Astrocyte (in vitro differentiated cells and primary cell): Measurements from ENCODE around the gene RAB37. TPM values are rescaled to one million over a fixed set of nuclear protein-coding genes. Genes with fewer than 3 reads are reported as not detected.

Experiments
- DNase-seq: peaks from one replicate; pipeline ENCODE4 v3.0.0-alpha.2; 2010; ENCODE audit warnings: low read depth
- FAIRE-seq: peaks from 2 replicates; lab custom pipeline; 2011; peaks lifted over from hg19 to GRCh38; lab: Jason Lieb, UNC
- H2AFZ ChIP-seq: 2 replicates; pipeline ENCODE4 v1.6.0; 2012; ENCODE audit warnings: low read depth, low read length, inconsistent platforms
- H3K27ac ChIP-seq: 2 replicates; pipeline ENCODE4 v1.5.1; 2011; ENCODE audit warnings: low read depth, low read length, inconsistent platforms
- H3K27me3 ChIP-seq: 2 replicates; pipeline ENCODE4 v1.6.0; 2011; ENCODE audit warnings: low read length, inconsistent platforms; ENCODE audit not compliant: insufficient read depth
- H3K36me3 ChIP-seq: 2 replicates; pipeline ENCODE4 v1.5.1; 2011; ENCODE audit warnings: low read length, inconsistent platforms; ENCODE audit not compliant: insufficient read depth
- H3K4me1 ChIP-seq: 2 replicates; pipeline ENCODE4 v1.5.1; 2011; ENCODE audit warnings: low read length, inconsistent platforms; ENCODE audit not compliant: insufficient read depth
- H3K4me2 ChIP-seq: 2 replicates; pipeline ENCODE4 v1.6.0; 2012; ENCODE audit warnings: low read length, inconsistent platforms
- H3K4me3 ChIP-seq: 2 replicates; pipeline ENCODE4 v1.5.1; 2011; ENCODE audit warnings: low read depth, mild to moderate bottlenecking, low read length, inconsistent platforms; ENCODE audit not compliant: insufficient read depth
- H3K79me2 ChIP-seq: 2 replicates; pipeline ENCODE4 v1.6.0; 2012; ENCODE audit warnings: mild to moderate bottlenecking, low read length, inconsistent platforms; ENCODE audit not compliant: insufficient read depth
- H3K9ac ChIP-seq: 2 replicates; pipeline ENCODE4 v1.6.0; 2012; ENCODE audit warnings: mild to moderate bottlenecking, low read length, inconsistent platforms
- H3K9me3 ChIP-seq: 2 replicates; pipeline ENCODE4 v1.5.1; 2012; ENCODE audit warnings: low read depth, mild to moderate bottlenecking, low read length, inconsistent platforms; ENCODE audit not compliant: insufficient read depth
- H4K20me1 ChIP-seq: 2 replicates; pipeline ENCODE4 v1.6.0; 2012; ENCODE audit warnings: low read length, inconsistent platforms; ENCODE audit not compliant: insufficient read depth
- H3K27ac Mint-ChIP-seq: one replicate; pipeline ENCODE4 v1.8.0; 2021; ENCODE audit warnings: mild to moderate bottlenecking, mixed read lengths; ENCODE audit not compliant: unreplicated experiment
- H3K27me3 Mint-ChIP-seq: one replicate; pipeline ENCODE4 v1.8.0; 2021; ENCODE audit warnings: low read depth, mixed read lengths; ENCODE audit not compliant: unreplicated experiment
- H3K36me3 Mint-ChIP-seq: one replicate; pipeline ENCODE4 v1.8.0; 2021; ENCODE audit warnings: low read depth, mixed read lengths; ENCODE audit not compliant: unreplicated experiment
- H3K4me1 Mint-ChIP-seq: one replicate; pipeline ENCODE4 v1.8.0; 2021; ENCODE audit warnings: low read depth, mixed read lengths; ENCODE audit not compliant: unreplicated experiment
- H3K4me3 Mint-ChIP-seq: one replicate; pipeline ENCODE4 v1.8.0; 2021; ENCODE audit warnings: mild to moderate bottlenecking, moderate library complexity, mixed read lengths; ENCODE audit not compliant: unreplicated experiment
- H3K9me3 Mint-ChIP-seq: one replicate; pipeline ENCODE4 v1.8.0; 2021; ENCODE audit warnings: mild to moderate bottlenecking, mixed read lengths; ENCODE audit not compliant: unreplicated experiment
- CTCF ChIP-seq: IDR thresholded peaks from 2 replicates; pipeline ENCODE4 v1.5.1; 2011; ENCODE audit warnings: low read depth, mild to moderate bottlenecking, inconsistent platforms, low read length, moderate library complexity; ENCODE audit not compliant: insufficient read depth
- EZH2 ChIP-seq: IDR thresholded peaks from 2 replicates; pipeline ENCODE4 v1.6.1; 2012; ENCODE audit warnings: mild to moderate bottlenecking, low read length, inconsistent platforms; ENCODE audit not compliant: insufficient read depth
- total RNA-seq: library from RNA; stranded (reverse); gene quantifications from 2 replicates; pipeline ENCODE4 v1.2.1, GENCODE V29; 2021

Gene RAB37
- total RNA-seq, 1 donor from 2014 or later, result 0.77 TPM

GRCh38 chr17:74784125-74784810, 47.2 kb downstream of the RAB37 start:
- Mint-ChIP-seq H3K4me3 (no peak overlapping the region), H3K9me3 (no peaks in the 10 kb centered on the region), H3K36me3 (peaks cover 21% of the 10 kb centered on the region), H3K4me1 (peaks cover under 1% of the 10 kb centered on the region), H3K27me3 (no peaks in the 10 kb centered on the region), H3K27ac (peak overlapping the region; percentile 11)
- Histone ChIP-seq H2AFZ (no peak overlapping the region), H4K20me1 (peaks cover 70% of the 10 kb centered on the region), H3K36me3 (peaks cover 4% of the 10 kb centered on the region), H3K4me3 (no peak overlapping the region), H3K27me3 (no peaks in the 10 kb centered on the region), H3K4me1 (no peaks in the 10 kb centered on the region), H3K27ac (no peak overlapping the region), H3K79me2 (peaks cover 9% of the 10 kb centered on the region), H3K4me2 (no peak overlapping the region), H3K9ac (no peak overlapping the region), H3K9me3 (no peaks in the 10 kb centered on the region)
- no peak for DNase-seq
- FAIRE-seq, result no peak
- TF ChIP-seq CTCF (no peak), EZH2 (no peak)

GRCh38 chr17:74785096-74785980, 48.3 kb downstream of the RAB37 start:
- no peaks in the 10 kb centered on the region for H3K4me1 ChIP-seq
- no peaks in the 10 kb centered on the region for H3K27me3 ChIP-seq
- H3K79me2 ChIP-seq, result peaks cover 7% of the 10 kb centered on the region
- TF ChIP-seq EZH2 (no peak), CTCF (no peak)
- no peak overlapping the region for H3K27ac ChIP-seq
- Mint-ChIP-seq H3K27ac (no peak overlapping the region), H3K4me1 (no peaks in the 10 kb centered on the region), H3K36me3 (peaks cover 24% of the 10 kb centered on the region), H3K4me3 (no peak overlapping the region), H3K9me3 (no peaks in the 10 kb centered on the region), H3K27me3 (no peaks in the 10 kb centered on the region)
- H3K9ac ChIP-seq, result no peak overlapping the region
- H3K9me3 ChIP-seq, result no peaks in the 10 kb centered on the region
- no peak for DNase-seq
- no peak overlapping the region for H2AFZ ChIP-seq
- no peak for FAIRE-seq
- H3K4me3 ChIP-seq, result no peak overlapping the region
- no peak overlapping the region for H3K4me2 ChIP-seq
- H3K36me3 ChIP-seq, result peaks cover 3% of the 10 kb centered on the region
- peaks cover 62% of the 10 kb centered on the region for H4K20me1 ChIP-seq
